ENCODE data around the gene GPR33. TPM values are rescaled to one million over a fixed set of nuclear protein-coding genes. Genes with fewer than 3 reads are reported as not detected.
A peak's percentile ranks its signal among the peaks of the same experiment; 100 is the strongest.

The GPR33 gene
- total and polyA plus RNA-seq, 4 donors = not detected

DNA sequence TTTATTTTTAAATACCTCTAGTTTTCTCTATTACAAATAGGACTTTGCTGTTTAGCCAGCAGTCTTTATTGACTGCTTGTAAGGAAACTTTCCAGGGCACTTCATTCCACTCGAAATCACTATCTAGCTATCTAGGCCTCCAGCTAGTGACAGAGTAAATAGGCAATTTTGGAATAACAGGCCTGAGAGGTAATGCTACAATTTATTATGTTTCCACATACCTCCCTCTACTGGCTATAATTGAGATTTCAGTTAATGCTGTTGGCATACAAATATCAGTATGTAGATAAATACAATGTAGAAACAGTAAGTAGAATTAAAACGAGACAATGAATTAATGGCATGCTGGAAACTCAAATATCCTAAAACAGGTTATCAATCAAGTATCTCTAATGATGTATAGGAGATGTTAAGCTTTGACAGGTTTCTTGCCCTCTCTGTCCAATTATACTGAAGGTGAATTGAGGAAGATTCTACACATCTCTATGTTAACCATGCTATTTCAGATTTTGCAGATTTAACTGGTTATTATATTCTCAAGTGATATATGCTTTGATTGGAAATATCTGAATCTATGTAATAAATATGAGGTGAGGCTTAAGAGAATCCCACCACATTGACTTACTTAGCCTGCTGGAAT is 37.7 kb downstream of the GPR33 start:
- TF ChIP-seq, protein P1, sequence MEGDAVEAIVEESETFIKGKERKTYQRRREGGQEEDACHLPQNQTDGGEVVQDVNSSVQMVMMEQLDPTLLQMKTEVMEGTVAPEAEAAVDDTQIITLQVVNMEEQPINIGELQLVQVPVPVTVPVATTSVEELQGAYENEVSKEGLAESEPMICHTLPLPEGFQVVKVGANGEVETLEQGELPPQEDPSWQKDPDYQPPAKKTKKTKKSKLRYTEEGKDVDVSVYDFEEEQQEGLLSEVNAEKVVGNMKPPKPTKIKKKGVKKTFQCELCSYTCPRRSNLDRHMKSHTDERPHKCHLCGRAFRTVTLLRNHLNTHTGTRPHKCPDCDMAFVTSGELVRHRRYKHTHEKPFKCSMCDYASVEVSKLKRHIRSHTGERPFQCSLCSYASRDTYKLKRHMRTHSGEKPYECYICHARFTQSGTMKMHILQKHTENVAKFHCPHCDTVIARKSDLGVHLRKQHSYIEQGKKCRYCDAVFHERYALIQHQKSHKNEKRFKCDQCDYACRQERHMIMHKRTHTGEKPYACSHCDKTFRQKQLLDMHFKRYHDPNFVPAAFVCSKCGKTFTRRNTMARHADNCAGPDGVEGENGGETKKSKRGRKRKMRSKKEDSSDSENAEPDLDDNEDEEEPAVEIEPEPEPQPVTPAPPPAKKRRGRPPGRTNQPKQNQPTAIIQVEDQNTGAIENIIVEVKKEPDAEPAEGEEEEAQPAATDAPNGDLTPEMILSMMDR (IDR thresholded peaks at IDR 0.05; ENCODE audit: control extremely low read depth, extremely low read depth) = peak; percentile 21
- WGBS, 2 donors = 43 to 68% methylated on average over 2 of the region's 2 CpGs
- H3K9me3 ChIP-seq (ENCODE audit: control insufficient read depth in 4 of 4, insufficient read depth in 3 of 4, low read length in 3 of 4) = no peaks in the 10 kb centered on the region
- no peak overlapping the region for H3K27ac ChIP-seq (ENCODE audit: low read depth in 1 of 2, low read length in 1 of 2)
- H3K36me3 ChIP-seq (ENCODE audit: control insufficient read depth in 4 of 4, insufficient read depth in 4 of 4, low read length in 4 of 4) = peaks cover 3 to 24% (median 10%) of the 10 kb centered on the region in 4 donors
- H3K9ac ChIP-seq (ENCODE audit: insufficient read depth in 1 of 2, low read length in 2 of 2) = no peak overlapping the region
- no peaks in the 10 kb centered on the region for H3K27me3 ChIP-seq (ENCODE audit: control insufficient read depth in 3 of 3, insufficient read depth in 3 of 3, low read length in 2 of 3)
- peak; percentile 52 for ATAC-seq (ENCODE audit: insufficient read depth, low FRiP score)
- DNase-seq = peak in 2 of 3 donors; percentile 56 to 66
- H3K4me1 ChIP-seq (ENCODE audit: control insufficient read depth in 5 of 5, insufficient read depth in 5 of 5, low read length in 5 of 5) = peaks cover 0 to 14% (median 0%) of the 10 kb centered on the region in 5 donors
- H3K4me3 ChIP-seq = no peak overlapping the region

DNA sequence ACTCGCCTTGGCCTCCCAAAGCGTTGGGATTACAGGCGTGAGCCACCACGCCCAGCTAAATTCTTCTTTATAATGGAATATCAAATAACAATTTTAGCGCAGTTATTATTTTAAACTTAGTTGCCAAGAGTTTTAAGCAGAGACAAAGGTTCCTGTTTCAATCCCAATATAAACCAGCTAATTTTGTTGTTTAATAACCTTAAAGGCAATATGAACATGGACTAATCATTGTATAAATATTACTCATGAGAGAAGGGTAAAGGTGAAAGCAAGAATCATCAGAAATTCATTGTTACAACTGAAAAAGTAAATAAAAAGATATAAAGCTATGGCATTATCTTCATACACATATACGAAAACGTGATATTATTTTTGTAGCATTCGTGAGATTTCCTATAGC is 38.7 kb downstream of the GPR33 start:
- DNase-seq (no peak), ATAC-seq (ENCODE audit: insufficient read depth, low FRiP score) (no peak)
- TF ChIP-seq, protein P1 (IDR thresholded peaks at IDR 0.05; ENCODE audit: control extremely low read depth, extremely low read depth) = no peak
- Histone ChIP-seq H3K27me3 (ENCODE audit: control insufficient read depth in 3 of 3, insufficient read depth in 3 of 3, low read length in 2 of 3) (no peaks in the 10 kb centered on the region), H3K36me3 (ENCODE audit: control insufficient read depth in 4 of 4, insufficient read depth in 4 of 4, low read length in 4 of 4) (peaks cover 3 to 24% (median 10%) of the 10 kb centered on the region in 4 donors), H3K9me3 (ENCODE audit: control insufficient read depth in 4 of 4, insufficient read depth in 3 of 4, low read length in 3 of 4) (no peaks in the 10 kb centered on the region), H3K9ac (ENCODE audit: insufficient read depth in 1 of 2, low read length in 2 of 2) (no peak overlapping the region), H3K27ac (ENCODE audit: low read depth in 1 of 2, low read length in 1 of 2) (no peak overlapping the region), H3K4me1 (ENCODE audit: control insufficient read depth in 5 of 5, insufficient read depth in 5 of 5, low read length in 5 of 5) (peaks cover 0 to 6% (median 0%) of the 10 kb centered on the region in 5 donors), H3K4me3 (no peak overlapping the region)
- WGBS, 2 donors = 74 to 77% methylated on average over 8 of the region's 8 CpGs

DNA sequence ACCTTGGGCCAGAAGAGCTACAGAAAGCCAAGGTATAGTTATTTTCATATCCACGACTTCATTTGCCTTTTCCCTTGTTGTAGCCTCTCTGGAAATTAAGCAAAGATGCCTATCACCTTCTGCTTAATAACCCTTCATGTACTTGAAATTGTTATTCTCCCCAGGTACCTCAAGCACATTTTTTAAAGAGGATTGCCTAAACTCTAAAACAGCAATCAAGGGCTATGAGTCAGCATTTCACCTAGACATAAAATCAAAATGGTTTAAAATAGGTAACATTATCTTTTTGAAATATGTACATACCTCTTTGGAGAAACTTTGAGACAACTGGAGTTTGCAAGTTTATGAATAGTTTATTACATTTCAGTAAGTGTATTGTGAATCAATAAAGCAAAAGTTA is 42.1 kb downstream of the GPR33 start:
- Histone ChIP-seq H3K27me3 (ENCODE audit: control insufficient read depth in 3 of 3, insufficient read depth in 3 of 3, low read length in 2 of 3) (no peaks in the 10 kb centered on the region), H3K36me3 (ENCODE audit: control insufficient read depth in 4 of 4, insufficient read depth in 4 of 4, low read length in 4 of 4) (peaks cover 0 to 10% (median 5%) of the 10 kb centered on the region in 4 donors), H3K9me3 (ENCODE audit: control insufficient read depth in 4 of 4, insufficient read depth in 3 of 4, low read length in 3 of 4) (no peaks in the 10 kb centered on the region), H3K9ac (ENCODE audit: insufficient read depth in 1 of 2, low read length in 2 of 2) (no peak overlapping the region), H3K4me3 (no peak overlapping the region), H3K27ac (ENCODE audit: low read depth in 1 of 2, low read length in 1 of 2) (no peak overlapping the region), H3K4me1 (ENCODE audit: control insufficient read depth in 5 of 5, insufficient read depth in 5 of 5, low read length in 5 of 5) (peaks cover 0 to 5% (median 1%) of the 10 kb centered on the region in 5 donors)
- TF ChIP-seq, protein P1 (IDR thresholded peaks at IDR 0.05; ENCODE audit: control extremely low read depth, extremely low read depth) = no peak
- DNase-seq = peak in 1 of 3 donors; percentile 8
- ATAC-seq (ENCODE audit: insufficient read depth, low FRiP score) = no peak
- WGBS, 2 donors = 67 to 78% methylated on average over 1 of the region's 1 CpG
